DOHH2 (cell line): ENCODE results near the gene POP5.

Source experiments
- CTCF ChIP-seq: fragments of 200-600 bp; sonication (generic); IDR thresholded peaks from one replicate; pipeline ENCODE4 v1.5.1; 2014; ENCODE audit warnings: antibody characterized with exemption, mild to moderate bottlenecking, low read depth, low read length; ENCODE audit not compliant: poor library complexity, severe bottlenecking
- EZH2phosphoT487 ChIP-seq: fragments of 200-600 bp; sonication (generic); IDR thresholded peaks from 2 replicates; pipeline ENCODE4 v1.6.1; 2017; ENCODE audit warnings: borderline replicate concordance, mild to moderate bottlenecking, antibody characterized with exemption, low read length, moderate library complexity, mixed read lengths

DNA sequence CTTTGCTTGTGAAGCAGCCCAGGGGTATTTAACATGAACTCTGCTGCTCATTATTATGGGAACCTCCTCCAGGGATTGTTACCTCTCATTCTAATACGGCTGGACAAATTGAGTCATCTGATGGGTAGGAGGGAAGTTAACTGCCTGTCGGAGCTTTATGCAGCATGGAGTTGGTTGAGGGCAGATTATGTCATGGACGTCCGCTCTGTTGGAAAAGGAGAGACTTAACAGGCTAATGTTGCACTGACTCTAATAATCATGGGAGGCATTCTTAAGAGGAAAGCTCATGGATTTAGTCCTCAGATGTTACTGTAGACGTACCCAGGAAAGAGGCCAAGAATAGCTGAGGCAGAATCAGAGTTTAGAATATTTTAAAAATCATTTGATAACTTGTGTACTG is 9.9 kb downstream of the POP5 start:
- TF ChIP-seq CTCF (no peak), EZH2phosphoT487 (no peak)
